HepG2 (cell line): ENCODE data around the gene RERE. TPM values are rescaled to one million over a fixed set of nuclear protein-coding genes. Genes with fewer than 3 reads are reported as not detected.

Source experiments
- ATM ChIP-seq: fragments of 450-650 bp; IDR thresholded peaks from 2 replicates; pipeline ENCODE4 v1.7.1; 2017; ENCODE audit warnings: mild to moderate bottlenecking, borderline replicate concordance
- KDM5A ChIP-seq: fragments of 200-600 bp; sonication (generic); IDR thresholded peaks from 2 replicates; pipeline ENCODE4 v1.7.0; 2018; ENCODE audit warnings: antibody characterized with exemption, mild to moderate bottlenecking, low read length, borderline replicate concordance
- polyA plus RNA-seq, 8 experiments: library from polyadenylated mRNA; depleted of rRNA in 3 of 8; stranded (reverse) in 7 of 8; unstranded in 1 of 8; fragments of >200 nt; fragmentation: Illumina TruSeq in 4 of 8; extraction: Trizol in 4 of 8; gene quantifications; 2 replicates each; pipeline versions ENCODE4 v1.2.1 to v1.2.3, GENCODE V29; 2011 to 2016; ENCODE audit warnings: low read depth in 4 of 8, missing spikeins in 1 of 8, mixed read lengths in 1 of 8; ENCODE audit not compliant: insufficient read depth in 1 of 8
- total RNA-seq, 5 experiments: library from RNA; depleted of rRNA; stranded (reverse); fragments of >200 nt; fragmentation: Illumina TruSeq; extraction: Trizol; gene quantifications; 2 replicates each; pipeline ENCODE4 v1.2.3, GENCODE V29; 2016; ENCODE audit warnings: low read depth in 1 of 5
- TF ChIP-seq, protein P1 (sequence below): sonication (generic); formaldehyde crosslinking; IDR thresholded peaks from 2 replicates; pipeline ENCODE4 v1.5.0; 2020; ENCODE audit warnings: mild to moderate bottlenecking, missing genetic modification reagents, borderline replicate concordance
- TF ChIP-seq, protein P2 (sequence below): sonication (generic); formaldehyde crosslinking; IDR thresholded peaks from 2 replicates; pipeline ENCODE4 v1.4.0; 2020; ENCODE audit warnings: missing genetic modification reagents, mild to moderate bottlenecking, borderline replicate concordance
- TF ChIP-seq, protein P3 (sequence below): IDR thresholded peaks from 2 replicates; pipeline ENCODE4 v1.6.1; 2016; ENCODE audit warnings: mild to moderate bottlenecking, missing biosample characterization, missing genetic modification reagents
- TF ChIP-seq, protein P4 (sequence below): IDR thresholded peaks from 2 replicates; pipeline ENCODE4 v1.6.1; 2016; ENCODE audit warnings: low read depth
- TF ChIP-seq, protein P5 (sequence below): sonication (generic); formaldehyde crosslinking; IDR thresholded peaks from 2 replicates; pipeline ENCODE4 v1.8.1; 2022; ENCODE audit warnings: low read depth, mild to moderate bottlenecking, missing genetic modification reagents
- TF ChIP-seq, protein P6 (sequence below): sonication (generic); formaldehyde crosslinking; IDR thresholded peaks from 2 replicates; pipeline ENCODE4 v1.5.0; 2020; ENCODE audit warnings: missing genetic modification reagents

RERE gene
- total and polyA plus RNA-seq, 2 of the 13 experiments (the other 11 are each of a cell fraction or from before 2014, with no cell fraction given): 18.3 to 21.9 TPM

DNA sequence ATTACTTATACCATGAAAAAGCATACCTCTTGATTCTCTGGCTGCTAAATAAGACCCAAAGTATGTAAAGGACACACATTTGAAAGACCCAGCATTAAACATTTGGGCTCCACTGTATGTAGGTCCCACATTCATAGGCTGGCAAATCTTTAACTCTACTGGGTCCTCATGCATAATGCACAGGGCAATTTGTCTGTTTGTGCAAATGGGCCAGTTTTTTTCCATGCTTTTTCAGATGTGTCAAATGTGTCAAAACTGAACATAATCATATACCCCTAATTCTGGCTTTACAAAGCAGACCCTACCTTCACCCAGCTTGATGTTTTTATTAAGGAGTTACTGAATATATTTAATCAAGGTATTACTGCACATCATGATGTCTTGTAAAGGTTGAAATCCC, 63.7 kb downstream of the RERE start (continued):
- TF ChIP-seq, protein P1, sequence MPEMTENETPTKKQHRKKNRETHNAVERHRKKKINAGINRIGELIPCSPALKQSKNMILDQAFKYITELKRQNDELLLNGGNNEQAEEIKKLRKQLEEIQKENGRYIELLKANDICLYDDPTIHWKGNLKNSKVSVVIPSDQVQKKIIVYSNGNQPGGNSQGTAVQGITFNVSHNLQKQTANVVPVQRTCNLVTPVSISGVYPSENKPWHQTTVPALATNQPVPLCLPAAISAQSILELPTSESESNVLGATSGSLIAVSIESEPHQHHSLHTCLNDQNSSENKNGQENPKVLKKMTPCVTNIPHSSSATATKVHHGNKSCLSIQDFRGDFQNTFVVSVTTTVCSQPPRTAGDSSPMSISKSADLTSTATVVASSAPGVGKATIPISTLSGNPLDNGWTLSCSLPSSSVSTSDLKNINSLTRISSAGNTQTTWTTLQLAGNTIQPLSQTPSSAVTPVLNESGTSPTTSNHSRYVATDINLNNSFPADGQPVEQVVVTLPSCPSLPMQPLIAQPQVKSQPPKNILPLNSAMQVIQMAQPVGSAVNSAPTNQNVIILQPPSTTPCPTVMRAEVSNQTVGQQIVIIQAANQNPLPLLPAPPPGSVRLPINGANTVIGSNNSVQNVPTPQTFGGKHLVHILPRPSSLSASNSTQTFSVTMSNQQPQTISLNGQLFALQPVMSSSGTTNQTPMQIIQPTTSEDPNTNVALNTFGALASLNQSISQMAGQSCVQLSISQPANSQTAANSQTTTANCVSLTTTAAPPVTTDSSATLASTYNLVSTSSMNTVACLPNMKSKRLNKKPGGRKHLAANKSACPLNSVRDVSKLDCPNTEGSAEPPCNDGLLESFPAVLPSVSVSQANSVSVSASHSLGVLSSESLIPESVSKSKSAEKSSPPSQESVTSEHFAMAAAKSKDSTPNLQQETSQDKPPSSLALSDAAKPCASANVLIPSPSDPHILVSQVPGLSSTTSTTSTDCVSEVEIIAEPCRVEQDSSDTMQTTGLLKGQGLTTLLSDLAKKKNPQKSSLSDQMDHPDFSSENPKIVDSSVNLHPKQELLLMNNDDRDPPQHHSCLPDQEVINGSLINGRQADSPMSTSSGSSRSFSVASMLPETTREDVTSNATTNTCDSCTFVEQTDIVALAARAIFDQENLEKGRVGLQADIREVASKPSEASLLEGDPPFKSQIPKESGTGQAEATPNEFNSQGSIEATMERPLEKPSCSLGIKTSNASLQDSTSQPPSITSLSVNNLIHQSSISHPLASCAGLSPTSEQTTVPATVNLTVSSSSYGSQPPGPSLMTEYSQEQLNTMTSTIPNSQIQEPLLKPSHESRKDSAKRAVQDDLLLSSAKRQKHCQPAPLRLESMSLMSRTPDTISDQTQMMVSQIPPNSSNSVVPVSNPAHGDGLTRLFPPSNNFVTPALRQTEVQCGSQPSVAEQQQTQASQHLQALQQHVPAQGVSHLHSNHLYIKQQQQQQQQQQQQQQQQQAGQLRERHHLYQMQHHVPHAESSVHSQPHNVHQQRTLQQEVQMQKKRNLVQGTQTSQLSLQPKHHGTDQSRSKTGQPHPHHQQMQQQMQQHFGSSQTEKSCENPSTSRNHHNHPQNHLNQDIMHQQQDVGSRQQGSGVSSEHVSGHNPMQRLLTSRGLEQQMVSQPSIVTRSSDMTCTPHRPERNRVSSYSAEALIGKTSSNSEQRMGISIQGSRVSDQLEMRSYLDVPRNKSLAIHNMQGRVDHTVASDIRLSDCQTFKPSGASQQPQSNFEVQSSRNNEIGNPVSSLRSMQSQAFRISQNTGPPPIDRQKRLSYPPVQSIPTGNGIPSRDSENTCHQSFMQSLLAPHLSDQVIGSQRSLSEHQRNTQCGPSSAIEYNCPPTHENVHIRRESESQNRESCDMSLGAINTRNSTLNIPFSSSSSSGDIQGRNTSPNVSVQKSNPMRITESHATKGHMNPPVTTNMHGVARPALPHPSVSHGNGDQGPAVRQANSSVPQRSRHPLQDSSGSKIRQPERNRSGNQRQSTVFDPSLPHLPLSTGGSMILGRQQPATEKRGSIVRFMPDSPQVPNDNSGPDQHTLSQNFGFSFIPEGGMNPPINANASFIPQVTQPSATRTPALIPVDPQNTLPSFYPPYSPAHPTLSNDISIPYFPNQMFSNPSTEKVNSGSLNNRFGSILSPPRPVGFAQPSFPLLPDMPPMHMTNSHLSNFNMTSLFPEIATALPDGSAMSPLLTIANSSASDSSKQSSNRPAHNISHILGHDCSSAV (CRISPR knock-in tag): no peak
- TF ChIP-seq KDM5A: no peak
- TF ChIP-seq, protein P2, sequence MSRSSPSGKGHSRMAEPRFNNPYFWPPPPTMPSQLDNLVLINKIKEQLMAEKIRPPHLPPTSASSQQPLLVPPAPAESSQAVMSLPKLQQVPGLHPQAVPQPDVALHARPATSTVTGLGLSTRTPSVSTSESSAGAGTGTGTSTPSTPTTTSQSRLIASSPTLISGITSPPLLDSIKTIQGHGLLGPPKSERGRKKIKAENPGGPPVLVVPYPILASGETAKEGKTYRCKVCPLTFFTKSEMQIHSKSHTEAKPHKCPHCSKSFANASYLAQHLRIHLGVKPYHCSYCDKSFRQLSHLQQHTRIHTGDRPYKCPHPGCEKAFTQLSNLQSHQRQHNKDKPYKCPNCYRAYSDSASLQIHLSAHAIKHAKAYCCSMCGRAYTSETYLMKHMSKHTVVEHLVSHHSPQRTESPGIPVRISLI (CRISPR knock-in tag): no peak
- TF ChIP-seq ATM: no peak
- TF ChIP-seq, protein P3, sequence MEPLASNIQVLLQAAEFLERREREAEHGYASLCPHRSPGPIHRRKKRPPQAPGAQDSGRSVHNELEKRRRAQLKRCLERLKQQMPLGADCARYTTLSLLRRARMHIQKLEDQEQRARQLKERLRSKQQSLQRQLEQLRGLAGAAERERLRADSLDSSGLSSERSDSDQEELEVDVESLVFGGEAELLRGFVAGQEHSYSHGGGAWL (CRISPR knock-in tag): no peak
- TF ChIP-seq, protein P4, sequence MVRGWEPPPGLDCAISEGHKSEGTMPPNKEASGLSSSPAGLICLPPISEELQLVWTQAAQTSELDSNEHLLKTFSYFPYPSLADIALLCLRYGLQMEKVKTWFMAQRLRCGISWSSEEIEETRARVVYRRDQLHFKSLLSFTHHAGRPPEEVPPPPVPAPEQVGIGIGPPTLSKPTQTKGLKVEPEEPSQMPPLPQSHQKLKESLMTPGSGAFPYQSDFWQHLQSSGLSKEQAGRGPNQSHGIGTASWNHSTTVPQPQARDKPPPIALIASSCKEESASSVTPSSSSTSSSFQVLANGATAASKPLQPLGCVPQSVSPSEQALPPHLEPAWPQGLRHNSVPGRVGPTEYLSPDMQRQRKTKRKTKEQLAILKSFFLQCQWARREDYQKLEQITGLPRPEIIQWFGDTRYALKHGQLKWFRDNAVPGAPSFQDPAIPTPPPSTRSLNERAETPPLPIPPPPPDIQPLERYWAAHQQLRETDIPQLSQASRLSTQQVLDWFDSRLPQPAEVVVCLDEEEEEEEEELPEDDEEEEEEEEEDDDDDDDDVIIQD: no peak
- TF ChIP-seq, protein P5, sequence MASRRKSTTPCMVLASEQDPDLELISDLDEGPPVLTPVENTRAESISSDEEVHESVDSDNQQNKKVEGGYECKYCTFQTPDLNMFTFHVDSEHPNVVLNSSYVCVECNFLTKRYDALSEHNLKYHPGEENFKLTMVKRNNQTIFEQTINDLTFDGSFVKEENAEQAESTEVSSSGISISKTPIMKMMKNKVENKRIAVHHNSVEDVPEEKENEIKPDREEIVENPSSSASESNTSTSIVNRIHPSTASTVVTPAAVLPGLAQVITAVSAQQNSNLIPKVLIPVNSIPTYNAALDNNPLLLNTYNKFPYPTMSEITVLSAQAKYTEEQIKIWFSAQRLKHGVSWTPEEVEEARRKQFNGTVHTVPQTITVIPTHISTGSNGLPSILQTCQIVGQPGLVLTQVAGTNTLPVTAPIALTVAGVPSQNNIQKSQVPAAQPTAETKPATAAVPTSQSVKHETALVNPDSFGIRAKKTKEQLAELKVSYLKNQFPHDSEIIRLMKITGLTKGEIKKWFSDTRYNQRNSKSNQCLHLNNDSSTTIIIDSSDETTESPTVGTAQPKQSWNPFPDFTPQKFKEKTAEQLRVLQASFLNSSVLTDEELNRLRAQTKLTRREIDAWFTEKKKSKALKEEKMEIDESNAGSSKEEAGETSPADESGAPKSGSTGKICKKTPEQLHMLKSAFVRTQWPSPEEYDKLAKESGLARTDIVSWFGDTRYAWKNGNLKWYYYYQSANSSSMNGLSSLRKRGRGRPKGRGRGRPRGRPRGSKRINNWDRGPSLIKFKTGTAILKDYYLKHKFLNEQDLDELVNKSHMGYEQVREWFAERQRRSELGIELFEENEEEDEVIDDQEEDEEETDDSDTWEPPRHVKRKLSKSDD (CRISPR knock-in tag): no peak
- TF ChIP-seq, protein P6, sequence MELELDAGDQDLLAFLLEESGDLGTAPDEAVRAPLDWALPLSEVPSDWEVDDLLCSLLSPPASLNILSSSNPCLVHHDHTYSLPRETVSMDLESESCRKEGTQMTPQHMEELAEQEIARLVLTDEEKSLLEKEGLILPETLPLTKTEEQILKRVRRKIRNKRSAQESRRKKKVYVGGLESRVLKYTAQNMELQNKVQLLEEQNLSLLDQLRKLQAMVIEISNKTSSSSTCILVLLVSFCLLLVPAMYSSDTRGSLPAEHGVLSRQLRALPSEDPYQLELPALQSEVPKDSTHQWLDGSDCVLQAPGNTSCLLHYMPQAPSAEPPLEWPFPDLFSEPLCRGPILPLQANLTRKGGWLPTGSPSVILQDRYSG (CRISPR knock-in tag): no peak
- TF ChIP-seq, all 625 proteins: peak for 0
